LNCAP (cell line): Measurements from ENCODE around the gene TOPBP1.

Experiments used
- TF ChIP-seq, protein P1 (sequence below): fragments of 450-650 bp; IDR thresholded peaks from 2 replicates; pipeline ENCODE4 v1.5.1; 2017; ENCODE audit warnings: mild to moderate bottlenecking

The TOPBP1 gene

DNA sequence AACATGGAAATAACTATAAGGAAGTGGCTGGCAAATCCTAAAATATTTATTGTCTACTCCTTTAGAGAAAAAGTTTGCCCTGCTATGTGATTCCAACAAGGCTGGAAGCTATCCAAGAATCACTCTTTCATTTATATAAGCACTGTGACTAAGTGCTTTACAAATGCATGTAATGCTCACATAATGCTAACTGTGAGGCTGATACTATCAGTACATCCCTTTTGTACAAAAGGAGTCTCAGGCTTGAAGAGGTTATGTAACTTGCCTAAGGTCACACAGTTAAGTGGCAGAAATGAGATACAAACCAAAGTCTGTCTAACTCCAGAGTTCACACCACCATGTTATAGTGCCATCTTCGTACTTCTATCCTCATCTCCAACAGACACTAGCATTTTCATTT lies 17.0 kb downstream of the TOPBP1 start:
- TF ChIP-seq, protein P1, sequence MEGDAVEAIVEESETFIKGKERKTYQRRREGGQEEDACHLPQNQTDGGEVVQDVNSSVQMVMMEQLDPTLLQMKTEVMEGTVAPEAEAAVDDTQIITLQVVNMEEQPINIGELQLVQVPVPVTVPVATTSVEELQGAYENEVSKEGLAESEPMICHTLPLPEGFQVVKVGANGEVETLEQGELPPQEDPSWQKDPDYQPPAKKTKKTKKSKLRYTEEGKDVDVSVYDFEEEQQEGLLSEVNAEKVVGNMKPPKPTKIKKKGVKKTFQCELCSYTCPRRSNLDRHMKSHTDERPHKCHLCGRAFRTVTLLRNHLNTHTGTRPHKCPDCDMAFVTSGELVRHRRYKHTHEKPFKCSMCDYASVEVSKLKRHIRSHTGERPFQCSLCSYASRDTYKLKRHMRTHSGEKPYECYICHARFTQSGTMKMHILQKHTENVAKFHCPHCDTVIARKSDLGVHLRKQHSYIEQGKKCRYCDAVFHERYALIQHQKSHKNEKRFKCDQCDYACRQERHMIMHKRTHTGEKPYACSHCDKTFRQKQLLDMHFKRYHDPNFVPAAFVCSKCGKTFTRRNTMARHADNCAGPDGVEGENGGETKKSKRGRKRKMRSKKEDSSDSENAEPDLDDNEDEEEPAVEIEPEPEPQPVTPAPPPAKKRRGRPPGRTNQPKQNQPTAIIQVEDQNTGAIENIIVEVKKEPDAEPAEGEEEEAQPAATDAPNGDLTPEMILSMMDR = no peak

DNA sequence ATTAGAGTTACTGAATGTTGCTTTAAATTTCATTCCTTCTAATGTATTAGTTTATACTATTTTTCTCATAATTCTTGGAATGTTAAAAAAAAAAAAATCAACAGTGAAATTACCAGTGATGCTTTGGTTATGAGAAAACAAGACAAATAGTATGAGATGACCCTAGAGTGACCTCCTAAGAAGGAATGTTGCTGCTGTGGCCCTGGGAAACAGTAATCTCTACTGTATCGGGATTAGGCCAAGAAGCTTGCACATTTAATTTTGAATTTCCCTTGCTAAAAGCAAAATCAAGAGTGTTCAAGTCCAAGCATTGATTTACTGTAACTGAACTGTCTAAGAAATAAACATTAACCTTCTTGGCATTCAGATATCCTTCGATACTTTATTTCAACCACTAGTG lies 18.1 kb downstream of the TOPBP1 start:
- TF ChIP-seq, protein P1 = no peak

DNA sequence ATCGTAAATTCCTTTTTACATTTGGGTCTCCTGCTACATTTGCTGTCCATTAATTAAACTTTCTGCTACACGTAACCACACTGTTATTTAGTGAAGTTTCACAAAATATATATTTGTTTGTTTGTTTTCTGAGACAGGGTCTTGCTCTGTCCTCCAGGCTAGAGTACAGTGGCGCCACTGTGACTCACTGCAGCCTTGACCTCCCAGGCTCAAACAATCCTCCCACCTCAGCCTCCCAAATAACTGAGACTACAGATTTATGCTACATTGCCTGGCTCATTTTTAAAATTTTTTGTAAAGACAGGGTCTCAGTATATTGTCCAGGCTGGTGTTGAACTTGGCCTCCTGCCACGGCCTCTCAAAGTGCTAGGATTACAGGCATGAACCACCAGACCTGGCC lies 20.5 kb downstream of the TOPBP1 start:
- TF ChIP-seq, protein P1 = no peak

DNA sequence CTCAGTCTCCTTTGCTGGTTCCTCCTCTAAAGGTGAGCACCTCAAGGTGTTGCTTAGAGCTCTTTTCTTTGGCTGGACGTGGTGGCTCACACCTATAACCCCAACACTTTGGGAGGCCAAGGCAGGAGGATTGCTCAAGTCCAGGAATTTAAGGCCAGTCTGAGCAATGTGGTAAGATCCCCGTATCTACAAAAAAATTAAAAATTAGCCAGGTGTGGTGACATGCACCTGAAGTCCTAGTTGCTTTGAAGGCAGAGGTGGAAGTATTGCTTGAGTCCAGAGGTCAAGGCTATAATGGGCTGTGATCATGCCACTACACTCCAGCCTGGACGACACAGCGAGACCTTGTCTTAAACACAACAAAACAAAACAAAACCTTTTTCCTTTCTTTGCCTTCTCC lies 28.3 kb downstream of the TOPBP1 start:
- TF ChIP-seq, protein P1 = no peak

DNA sequence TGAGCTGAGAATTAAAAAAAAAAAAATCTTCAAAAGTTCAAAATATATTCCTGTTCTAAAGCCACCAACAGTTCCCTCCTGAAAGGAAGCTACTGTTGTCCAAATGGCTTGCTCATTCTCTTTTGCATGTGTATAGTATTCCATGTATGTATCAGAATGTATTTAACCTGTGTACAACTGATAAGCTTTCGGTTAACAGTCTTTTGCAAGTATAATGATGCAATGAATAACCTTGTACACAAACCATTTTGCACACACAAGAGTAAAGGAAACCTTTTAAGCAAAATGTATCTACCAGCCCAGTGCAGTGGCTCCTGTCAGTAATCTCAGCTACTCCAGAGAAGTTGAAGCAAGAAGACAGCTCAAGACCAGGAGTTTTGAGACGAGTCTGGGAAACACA lies 32.6 kb downstream of the TOPBP1 start:
- TF ChIP-seq, protein P1 = no peak

DNA sequence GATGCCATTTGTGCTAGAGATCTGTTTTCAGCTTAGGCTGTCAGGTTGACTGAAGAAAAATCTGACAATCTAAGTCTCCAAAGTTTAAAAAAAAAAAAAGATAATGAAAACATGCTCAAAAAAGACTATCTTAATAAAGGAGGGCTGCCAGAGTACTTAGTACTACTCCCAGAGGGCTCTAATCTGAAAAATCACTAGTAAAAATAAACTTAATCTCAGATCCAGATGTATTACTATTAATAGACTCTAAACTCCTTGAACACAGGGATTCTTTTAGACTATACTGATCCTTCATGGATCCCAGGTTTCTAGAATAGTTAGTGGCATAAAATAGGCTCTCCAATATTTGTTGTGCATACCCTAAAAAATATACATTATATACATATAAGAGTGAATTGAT lies 34.0 kb downstream of the TOPBP1 start:
- TF ChIP-seq, protein P1 = no peak

DNA sequence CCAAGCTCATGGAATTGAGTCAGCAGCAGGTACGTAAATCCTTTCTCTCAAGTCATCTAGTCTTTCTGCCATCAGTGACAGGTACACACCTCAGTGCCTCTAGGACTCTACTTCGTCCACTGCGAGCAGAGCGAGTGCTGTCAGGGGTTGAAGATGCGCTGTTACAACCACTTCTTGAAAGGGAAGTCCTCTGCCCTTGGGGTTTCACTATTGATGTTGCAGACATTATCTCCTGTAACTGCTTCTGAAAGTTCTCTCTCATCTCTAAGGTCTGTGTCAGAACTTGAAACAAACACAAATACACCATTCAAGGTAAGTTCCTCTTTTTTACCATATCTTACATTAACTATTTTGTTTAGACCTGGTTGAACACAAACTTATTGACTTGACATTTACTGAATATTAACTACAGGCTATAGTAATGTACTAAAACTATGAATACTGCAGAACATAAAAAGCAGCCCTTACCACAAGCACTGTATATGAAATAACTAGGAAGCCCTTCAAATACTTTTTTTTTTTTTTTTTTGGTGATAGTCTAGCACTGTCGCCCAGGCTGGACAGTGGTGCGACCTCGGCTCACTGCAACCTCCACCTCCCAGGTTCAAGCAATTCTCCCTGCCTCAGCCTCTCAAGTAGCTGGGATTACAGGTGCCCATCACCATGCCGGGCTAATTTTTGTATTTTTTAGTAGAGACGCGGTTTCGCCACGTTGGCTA lies 41.5 kb downstream of the TOPBP1 start:
- TF ChIP-seq, protein P1 = no peak

DNA sequence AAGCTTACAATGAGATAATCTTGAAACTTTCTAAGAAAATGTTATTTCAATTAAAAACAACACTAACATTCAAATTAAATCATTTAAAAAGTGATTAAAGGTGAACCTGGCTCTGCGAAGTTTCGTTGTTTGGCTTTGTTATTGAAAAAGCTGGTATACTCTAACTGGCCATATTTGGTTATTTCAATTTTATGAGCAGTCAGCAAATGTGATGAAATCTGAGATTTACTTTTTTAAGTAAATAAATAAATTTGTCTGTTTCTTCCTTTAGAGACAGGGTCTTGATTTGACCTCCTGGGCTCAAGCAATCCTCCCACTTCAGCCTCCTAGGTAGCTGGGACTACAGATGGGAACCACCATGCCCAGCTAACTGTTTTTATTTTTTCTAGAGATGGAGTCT lies 50.2 kb downstream of the TOPBP1 start:
- TF ChIP-seq, protein P1 = no peak
